Measurements from ENCODE around the gene ADH1A. TPM values are rescaled to one million over a fixed set of nuclear protein-coding genes. Genes with fewer than 3 reads are reported as not detected.

The ADH1A gene
- total and polyA plus RNA-seq, 10 donors = 0.25 to 1.2 TPM; not detected in 8

DNA sequence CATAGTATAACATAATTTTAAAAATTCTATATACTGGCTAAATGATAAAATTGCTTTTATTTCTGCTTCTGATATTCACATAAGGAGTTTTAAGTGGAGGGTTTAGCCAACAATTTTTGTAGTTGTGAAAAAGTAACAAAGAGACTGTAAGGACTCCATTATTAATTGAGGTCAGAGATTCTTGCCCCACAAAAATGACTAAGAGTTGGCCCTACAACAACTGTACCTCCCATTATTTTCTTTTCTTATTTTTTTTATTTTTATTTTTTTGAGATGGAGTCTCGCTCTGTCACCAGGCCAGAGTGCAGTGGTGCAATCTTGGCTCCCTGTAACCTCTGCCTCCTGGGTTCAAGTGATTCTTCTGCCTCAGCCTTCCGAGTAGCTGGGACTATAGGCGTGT is 39.9 kb upstream of the ADH1A start:
- H3K4me3 ChIP-seq = no peak overlapping the region
- no peaks in the 10 kb centered on the region for H3K36me3 ChIP-seq
- H3K27me3 ChIP-seq (replicated peaks in 1 of 7) = no peaks in the 10 kb centered on the region
- peaks cover 0 to 20% (median 11%) of the 10 kb centered on the region in 8 donors for H3K9me3 ChIP-seq
- TF ChIP-seq POLR2AphosphoS5 (IDR thresholded peaks at IDR 0.05) = no peak
- TF ChIP-seq, protein P1, sequence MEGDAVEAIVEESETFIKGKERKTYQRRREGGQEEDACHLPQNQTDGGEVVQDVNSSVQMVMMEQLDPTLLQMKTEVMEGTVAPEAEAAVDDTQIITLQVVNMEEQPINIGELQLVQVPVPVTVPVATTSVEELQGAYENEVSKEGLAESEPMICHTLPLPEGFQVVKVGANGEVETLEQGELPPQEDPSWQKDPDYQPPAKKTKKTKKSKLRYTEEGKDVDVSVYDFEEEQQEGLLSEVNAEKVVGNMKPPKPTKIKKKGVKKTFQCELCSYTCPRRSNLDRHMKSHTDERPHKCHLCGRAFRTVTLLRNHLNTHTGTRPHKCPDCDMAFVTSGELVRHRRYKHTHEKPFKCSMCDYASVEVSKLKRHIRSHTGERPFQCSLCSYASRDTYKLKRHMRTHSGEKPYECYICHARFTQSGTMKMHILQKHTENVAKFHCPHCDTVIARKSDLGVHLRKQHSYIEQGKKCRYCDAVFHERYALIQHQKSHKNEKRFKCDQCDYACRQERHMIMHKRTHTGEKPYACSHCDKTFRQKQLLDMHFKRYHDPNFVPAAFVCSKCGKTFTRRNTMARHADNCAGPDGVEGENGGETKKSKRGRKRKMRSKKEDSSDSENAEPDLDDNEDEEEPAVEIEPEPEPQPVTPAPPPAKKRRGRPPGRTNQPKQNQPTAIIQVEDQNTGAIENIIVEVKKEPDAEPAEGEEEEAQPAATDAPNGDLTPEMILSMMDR (IDR thresholded peaks at IDR 0.05 in 8 of 11, conservative IDR thresholded peaks at IDR 0.05 in 3 of 11) = no peak
- TF ChIP-seq POLR2A (IDR thresholded peaks at IDR 0.05) = no peak
- H3K4me1 ChIP-seq = no peaks in the 10 kb centered on the region
- no peak overlapping the region for H3K27ac ChIP-seq
- DNase-seq = no peak
- intact Hi-C loops (cut with DNase I; ENCODE audit: low total_unique reads) = no loop called here
- 86 to 96% (median 88%) methylated on average over 3 of the region's 3 CpGs for WGBS, 5 donors

- Histone ChIP-seq H3K4me1 (no peaks in the 10 kb centered on the region), H3K36me3 (no peaks in the 10 kb centered on the region), H3K4me3 (no peak overlapping the region), H3K27me3 (replicated peaks in 1 of 7) (no peaks in the 10 kb centered on the region), H3K27ac (no peak overlapping the region), H3K9me3 (peaks cover 0 to 20% (median 11%) of the 10 kb centered on the region in 8 donors)
- TF ChIP-seq POLR2AphosphoS5 (IDR thresholded peaks at IDR 0.05) (no peak), POLR2A (IDR thresholded peaks at IDR 0.05) (no peak)
- TF ChIP-seq, protein P1 (IDR thresholded peaks at IDR 0.05 in 8 of 11, conservative IDR thresholded peaks at IDR 0.05 in 3 of 11) = no peak
- DNase-seq = no peak
- intact Hi-C loops (cut with DNase I; ENCODE audit: low total_unique reads) = no loop called here
- 76 to 86% (median 83%) methylated on average over 2 of the region's 2 CpGs for WGBS, 5 donors
Observed at GRCh38 chr4:99329876-99330275, 39.1 kb upstream of the ADH1A start.

DNA sequence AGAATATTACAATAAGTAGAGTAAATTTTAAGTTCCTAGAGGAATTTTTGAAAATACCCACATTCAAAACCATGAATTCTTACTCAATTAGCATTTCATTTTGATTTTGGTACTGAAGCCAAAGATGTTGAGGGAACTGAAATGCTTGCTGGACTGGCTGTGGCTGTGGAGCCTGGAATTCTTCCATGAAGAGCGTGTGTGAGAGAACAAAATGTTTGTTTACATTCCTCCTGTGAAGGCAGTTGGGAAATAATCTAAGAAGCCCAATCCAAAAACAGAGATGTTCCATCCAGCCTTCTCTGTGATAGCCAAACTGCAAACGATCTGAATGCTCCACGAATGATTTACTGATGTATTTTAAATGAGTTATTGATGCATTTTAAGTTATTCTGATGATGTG is 34.2 kb upstream of the ADH1A start:
- H3K4me3 ChIP-seq = no peak overlapping the region
- intact Hi-C loops (cut with DNase I; ENCODE audit: low total_unique reads) = no loop called here
- peak overlapping the region in 4 of 8 donors; percentile 19 to 58 (median 50) for H3K27ac ChIP-seq
- H3K36me3 ChIP-seq = no peaks in the 10 kb centered on the region
- no peak for DNase-seq
- no peaks in the 10 kb centered on the region for H3K27me3 ChIP-seq (replicated peaks in 1 of 7)
- WGBS, 5 donors = 43 to 67% (median 62%) methylated on average over 3 of the region's 3 CpGs
- H3K4me1 ChIP-seq = no peaks in the 10 kb centered on the region
- no peak for TF ChIP-seq POLR2AphosphoS5 (IDR thresholded peaks at IDR 0.05)
- TF ChIP-seq, protein P1 (IDR thresholded peaks at IDR 0.05 in 8 of 11, conservative IDR thresholded peaks at IDR 0.05 in 3 of 11) = no peak
- TF ChIP-seq POLR2A (IDR thresholded peaks at IDR 0.05) = no peak
- H3K9me3 ChIP-seq = peaks cover 0 to 18% (median 11%) of the 10 kb centered on the region in 8 donors

- peak overlapping the region in 5 of 8 donors; percentile 19 to 58 (median 45) for H3K27ac ChIP-seq
- H3K4me3 ChIP-seq = no peak overlapping the region
- no peak for DNase-seq
- intact Hi-C loops (cut with DNase I; ENCODE audit: low total_unique reads) = no loop called here
- H3K4me1 ChIP-seq = no peaks in the 10 kb centered on the region
- peaks cover 0 to 18% (median 11%) of the 10 kb centered on the region in 8 donors for H3K9me3 ChIP-seq
- TF ChIP-seq POLR2AphosphoS5 (IDR thresholded peaks at IDR 0.05) = no peak
- no peak for TF ChIP-seq POLR2A (IDR thresholded peaks at IDR 0.05)
- TF ChIP-seq, protein P1 (IDR thresholded peaks at IDR 0.05 in 8 of 11, conservative IDR thresholded peaks at IDR 0.05 in 3 of 11) = no peak
- WGBS, 5 donors = 33 to 74% (median 61%) methylated on average over 1 of the region's 1 CpG
- no peaks in the 10 kb centered on the region for H3K36me3 ChIP-seq
- H3K27me3 ChIP-seq (replicated peaks in 1 of 7) = no peaks in the 10 kb centered on the region
Observed at GRCh38 chr4:99324361-99324760, 33.6 kb upstream of the ADH1A start.

All from spleen (tissue), 11 donors.